HG02885 (cell line): ENCODE data around the gene NPIPB4.
"Not testable (repeated sequence)": the region's sequence is repeated elsewhere in the genome, so short reads cannot be mapped to it uniquely, and the experiment has no call there.

Source experiments
- ATAC-seq: cut with Tn5 transposase; IDR thresholded peaks from one replicate; pipeline ENCODE4 v1.9.1; 2021; ENCODE audit warnings: mild to moderate bottlenecking; ENCODE audit not compliant: unreplicated experiment, poor library complexity

NPIPB4 gene

DNA sequence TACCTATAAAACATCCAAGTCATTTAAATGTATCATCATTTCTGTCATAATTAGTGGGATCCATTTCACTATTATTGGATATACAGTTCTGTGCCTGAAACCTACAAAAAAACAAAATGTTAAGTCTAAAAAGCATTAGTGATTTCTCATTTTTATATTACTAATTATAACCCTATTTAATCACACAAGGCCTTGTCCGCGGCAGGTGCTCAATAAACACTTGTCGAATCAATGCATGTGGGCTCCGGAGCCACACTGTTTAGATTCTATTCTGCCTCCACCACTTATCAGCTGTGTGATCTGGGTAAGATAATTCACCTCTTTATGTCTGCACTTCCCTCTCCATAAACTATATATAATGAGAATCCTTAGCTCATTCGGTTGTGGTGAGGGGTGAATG, at the start of gene NPIPB4:
Gene NPIPB4 (minus strand): TSS at position 101 of the 400 bp plus-strand sequence. CDS start 378 bp downstream, outside the sequence.
- not testable (repeated sequence) for ATAC-seq

DNA sequence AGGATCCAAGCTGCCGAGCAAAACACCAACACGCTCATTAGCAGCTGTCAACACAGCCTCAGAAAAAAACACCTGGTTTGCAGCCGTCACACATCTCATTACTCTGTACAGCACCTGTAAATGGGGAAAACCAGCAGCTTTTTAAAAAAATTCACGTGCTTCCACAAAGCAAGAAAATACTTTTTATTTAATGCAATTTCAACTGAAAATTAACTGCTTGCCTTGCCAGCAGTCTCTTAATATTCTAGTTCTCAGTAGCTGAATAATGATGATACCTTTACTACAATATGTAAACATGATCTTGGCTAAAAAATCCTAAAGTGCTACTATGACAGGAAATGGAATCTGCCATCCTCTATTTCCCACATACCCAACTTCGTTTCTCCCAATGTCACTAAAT, 41.4 kb upstream of the NPIPB4 start:
- ATAC-seq, result not testable (repeated sequence)

DNA sequence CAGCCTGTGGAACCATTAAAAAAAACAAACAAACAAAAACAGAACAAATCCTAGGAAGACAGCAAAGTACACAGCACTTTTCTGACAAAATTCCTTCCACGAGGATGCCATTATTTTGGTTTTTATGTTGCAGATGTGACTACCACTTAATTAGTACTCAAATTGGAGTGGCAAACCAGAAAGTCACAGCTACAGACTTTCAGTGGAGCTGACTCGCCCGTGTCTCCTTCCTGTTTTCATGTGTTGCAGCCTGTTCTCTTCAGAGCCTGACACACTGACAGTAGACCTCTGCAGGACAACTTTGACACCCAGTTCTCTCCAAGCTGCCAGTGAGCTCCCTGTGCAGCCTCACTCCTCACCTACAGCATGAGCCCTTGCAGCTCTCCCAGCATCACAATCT, 24.4 kb upstream of the NPIPB4 start:
- not testable (repeated sequence) for ATAC-seq

DNA sequence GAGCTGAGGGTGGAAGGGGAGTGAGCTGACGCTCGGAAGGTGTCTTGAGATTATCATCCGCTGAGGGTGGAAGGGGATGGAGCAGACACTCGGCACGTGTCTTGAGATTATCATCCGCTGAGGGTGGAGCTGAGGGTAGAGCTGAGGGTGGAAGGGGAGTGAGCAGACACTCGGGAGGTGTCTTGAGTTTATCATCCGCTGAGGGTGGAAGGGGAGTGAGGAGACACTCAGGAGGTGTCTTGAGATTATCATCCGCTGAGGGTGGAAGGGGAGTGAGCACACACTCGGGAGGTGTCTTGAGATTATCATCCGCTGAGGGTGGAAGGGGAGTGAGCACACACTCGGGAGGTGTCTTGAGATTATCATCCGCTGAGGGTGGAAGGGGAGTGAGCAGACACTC, 20.4 kb downstream of the NPIPB4 start:
- ATAC-seq, result not testable (repeated sequence)

DNA sequence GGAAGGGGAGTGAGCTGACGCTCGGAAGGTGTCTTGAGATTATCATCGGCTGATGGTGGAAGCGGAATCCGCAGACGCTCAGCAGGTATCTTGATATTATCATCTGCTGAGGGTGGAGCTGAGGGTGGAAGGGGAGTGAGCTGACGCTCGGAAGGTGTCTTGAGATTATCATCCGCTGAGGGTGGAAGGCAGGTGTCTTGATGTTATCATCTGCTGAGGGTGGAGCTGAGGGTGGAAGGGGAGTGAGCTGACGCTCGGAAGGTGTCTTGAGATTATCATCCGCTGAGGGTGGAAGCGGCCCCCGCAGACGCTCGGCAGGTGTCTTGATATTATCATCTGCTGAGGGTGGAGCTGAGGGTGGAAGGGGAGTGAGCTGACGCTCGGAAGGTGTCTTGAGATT, 21.2 kb downstream of the NPIPB4 start:
- ATAC-seq, result not testable (repeated sequence)

DNA sequence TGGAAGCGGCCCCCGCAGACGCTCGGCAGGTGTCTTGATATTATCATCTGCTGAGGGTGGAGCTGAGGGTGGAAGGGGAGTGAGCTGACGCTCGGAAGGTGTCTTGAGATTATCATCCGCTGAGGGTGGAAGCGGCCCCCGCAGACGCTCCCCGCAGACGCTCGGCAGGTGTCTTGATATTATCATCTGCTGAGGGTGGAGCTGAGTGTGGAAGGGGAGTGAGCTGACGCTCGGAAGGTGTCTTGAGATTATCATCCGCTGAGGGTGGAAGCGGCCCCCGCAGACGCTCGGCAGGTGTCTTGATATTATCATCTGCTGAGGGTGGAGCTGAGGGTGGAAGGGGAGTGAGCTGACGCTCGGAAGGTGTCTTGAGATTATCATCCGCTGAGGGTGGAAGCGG, 21.8 kb downstream of the NPIPB4 start:
- not testable (repeated sequence) for ATAC-seq

DNA sequence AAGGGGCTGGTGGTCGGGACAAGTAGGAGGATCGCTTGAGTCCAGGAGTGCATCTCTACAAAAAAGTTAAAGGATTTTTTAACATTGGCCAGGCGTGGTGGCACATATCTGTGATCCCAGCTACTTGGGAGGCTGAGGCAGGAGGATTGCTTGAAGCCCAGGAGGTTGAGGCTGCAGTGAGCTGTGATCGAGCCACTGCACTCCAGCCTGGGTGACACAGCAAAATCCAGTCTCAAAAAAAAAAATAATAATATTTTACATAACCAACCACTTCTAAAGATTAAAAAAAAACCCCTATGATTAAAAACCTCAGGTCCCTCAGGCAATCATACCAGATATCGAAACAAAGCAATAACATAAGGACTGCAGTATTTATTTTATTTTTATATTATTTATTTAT, 23.3 kb downstream of the NPIPB4 start:
- not testable (repeated sequence) for ATAC-seq

DNA sequence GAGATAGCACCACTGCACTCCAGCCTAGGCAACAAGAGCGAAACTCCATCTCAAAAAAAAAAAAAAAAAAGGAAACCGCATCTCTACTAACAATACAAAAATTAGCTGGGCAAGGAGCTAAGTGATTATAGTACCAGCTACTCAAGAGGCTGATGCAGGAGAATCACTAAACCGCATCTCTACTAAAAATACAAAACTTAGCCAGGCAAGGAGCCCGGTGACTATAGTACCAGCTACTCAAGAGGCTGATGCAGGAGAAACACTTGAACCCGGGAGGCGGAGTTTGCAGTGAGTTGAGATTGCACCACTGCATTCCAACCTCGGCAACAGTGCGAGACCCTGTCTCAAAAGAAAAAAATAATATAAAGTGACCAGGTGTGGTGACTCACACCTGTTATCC, 27.6 kb downstream of the NPIPB4 start:
- not testable (repeated sequence) for ATAC-seq

DNA sequence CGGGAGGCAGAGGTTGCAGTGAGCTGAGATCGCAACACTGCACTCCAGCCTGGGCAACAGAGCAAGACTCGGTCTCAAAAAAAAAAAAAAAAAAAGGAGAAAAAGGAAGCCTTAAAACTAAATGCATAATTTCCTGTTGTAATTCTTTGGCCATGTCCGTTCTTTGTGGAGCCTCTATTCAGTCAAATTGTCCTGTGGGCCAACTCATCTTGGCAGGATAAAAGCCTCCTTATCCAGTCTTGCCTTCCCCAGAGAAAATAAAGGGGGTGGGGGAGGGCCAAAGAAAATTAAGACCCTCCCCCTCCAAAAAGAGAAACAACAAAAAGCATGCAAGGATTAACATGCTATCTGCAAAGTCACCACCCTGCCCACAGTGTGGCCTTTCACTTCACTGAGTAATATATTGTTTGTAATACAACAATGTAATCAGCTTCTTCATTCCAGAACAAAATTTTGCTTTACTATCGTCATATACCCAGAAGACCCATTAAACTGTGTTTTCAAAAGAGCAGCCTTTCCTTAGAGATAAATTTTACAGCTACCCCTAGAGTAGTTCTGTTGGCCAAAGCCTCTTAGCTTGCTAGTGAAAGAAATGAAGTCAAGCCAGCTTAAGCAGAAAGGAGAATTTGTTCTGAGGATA, 31.4 kb downstream of the NPIPB4 start:
- not testable (repeated sequence) for ATAC-seq

DNA sequence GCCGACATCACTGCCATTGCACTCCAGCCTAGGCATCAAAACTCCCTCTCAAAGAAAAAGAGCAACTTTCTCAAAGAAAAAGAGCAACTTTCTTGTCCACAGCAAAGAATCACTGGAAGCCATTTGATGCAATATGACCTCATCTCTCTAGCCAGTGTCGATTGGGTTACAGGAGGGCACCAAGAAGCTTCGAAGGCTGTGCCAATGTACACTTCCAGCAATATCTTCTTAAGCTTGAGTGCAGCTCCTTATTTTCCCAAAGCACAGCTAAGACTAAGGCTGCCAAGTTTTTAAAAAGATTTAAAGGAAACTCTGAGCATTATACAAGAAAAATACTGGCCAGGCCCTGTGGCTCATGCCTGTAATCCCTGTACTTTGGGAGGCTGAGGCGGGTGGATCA, 32.0 kb downstream of the NPIPB4 start:
- ATAC-seq, result not testable (repeated sequence)

DNA sequence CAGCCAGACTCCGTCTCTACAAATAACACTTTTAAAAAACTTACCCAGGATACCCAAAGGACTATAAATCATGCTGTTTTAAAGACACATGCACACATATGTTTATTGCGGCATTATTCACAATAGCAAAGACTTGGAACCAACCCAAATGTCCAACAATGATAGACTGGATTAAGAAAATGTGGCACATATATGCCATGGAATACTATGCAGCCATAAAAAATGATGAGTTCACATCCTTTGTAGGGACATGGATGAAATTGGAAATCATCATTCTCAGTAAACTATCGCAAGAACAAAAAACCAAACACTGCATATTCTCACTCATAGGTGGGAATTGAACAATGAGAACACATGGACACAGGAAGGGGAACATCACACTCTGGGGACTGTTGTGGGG, 34.3 kb downstream of the NPIPB4 start:
- ATAC-seq, result not testable (repeated sequence)

DNA sequence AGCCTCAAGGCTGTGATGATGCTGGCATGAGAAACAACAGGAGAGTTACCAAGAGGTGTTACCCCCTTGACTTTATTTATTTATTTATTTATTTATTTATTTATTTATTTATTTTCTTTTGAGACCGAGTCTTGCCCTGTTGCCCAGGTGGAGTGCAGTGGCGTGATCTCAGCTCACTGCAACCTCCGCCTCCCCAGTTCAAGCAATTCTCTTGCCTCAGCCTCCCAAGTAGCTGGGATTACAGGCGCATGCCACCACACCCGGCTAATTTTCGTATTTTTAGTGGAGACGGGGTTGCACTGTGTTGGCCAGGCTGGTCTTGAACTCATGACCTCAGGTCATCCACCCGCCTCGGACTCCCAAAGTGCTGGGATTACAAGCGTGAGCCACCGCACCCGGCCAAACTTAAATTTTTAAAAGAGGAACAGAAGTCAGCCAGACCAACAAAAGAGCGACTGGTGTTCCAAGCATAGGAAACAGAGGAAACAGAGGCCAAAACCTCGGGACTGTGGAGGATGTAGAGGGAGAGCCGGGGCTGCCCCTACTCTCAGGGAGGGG, 36.6 kb downstream of the NPIPB4 start:
- ATAC-seq, result not testable (repeated sequence)

DNA sequence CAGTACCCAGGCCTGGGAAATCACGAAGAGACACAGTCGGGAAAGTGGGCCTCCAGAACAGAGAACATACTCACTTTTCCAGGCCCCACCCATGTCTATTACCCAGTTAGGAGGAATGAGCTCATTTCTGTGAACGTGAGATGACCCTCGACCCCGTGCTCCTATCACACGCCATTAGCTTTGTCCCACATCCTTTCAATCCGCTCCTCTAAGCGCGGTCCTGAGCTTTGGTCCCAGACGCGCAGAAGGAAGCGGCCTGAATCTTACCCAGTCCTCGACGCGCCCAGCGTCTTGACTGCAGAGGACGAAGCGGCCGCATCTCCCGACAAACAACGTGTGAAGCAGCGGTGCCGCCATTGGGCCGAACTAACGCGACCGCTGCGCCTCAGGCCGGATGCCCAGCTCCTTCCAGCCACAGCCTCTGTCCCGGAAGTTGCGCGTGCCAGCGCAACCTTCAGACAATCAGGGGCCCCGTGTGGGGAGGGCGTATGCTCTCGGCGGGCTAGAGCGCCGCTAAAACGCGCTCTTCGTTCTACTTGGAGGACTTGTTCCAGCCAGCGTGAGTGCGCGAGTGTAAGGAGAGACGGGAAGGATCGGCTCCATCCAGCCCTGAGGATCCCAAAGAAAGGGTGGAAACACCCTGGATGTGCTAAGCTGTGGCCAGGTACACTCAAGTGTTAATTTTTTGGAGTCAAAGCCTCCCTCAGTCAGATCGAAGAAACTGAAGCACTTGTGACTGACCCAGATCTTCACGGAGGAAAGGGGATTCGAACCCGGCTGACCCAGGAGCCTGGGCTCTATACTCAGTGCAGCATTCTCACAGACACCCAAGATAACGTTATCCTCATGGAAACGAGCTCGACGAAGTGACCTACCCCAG, 37.3 kb downstream of the NPIPB4 start:
- peak; percentile 80 for ATAC-seq

DNA sequence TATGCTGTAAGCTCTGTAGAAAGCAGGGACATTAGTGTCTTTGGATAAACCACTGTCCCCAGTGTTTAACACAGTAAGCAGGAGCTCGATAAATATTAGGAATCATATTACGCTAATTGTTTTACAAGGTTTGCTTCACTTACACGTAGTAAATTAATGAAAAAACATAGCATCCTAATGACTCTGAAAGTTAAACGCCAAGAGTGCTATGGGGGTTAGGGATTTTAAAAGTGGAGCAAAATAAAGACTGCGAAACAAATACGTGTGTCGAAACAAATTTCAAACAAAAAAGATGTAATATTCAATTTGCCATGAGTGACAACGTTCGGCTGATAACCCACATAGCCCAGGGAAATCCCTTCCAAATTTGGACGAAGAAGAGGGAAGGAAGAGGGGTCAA, 37.9 kb downstream of the NPIPB4 start:
- not testable (repeated sequence) for ATAC-seq

DNA sequence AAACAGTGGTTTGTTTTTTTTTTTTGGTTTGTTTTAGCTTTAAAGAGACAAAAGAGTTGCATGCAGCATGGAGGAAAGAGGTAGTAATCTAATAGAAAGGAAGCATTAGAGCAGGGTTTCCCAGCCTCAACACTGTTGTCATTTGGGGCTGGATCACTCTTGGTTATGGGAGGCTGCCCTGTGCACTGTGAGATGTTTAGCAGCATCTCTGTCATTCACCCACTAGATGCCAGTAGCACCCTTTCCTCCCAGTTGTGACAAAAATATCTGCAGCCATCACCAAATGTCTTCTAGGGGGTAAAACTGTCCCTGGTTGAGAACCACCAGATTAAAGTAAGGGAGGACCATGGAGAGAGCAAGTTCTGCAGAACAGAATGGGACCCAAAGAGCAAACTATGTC, 40.5 kb downstream of the NPIPB4 start:
- not testable (repeated sequence) for ATAC-seq

DNA sequence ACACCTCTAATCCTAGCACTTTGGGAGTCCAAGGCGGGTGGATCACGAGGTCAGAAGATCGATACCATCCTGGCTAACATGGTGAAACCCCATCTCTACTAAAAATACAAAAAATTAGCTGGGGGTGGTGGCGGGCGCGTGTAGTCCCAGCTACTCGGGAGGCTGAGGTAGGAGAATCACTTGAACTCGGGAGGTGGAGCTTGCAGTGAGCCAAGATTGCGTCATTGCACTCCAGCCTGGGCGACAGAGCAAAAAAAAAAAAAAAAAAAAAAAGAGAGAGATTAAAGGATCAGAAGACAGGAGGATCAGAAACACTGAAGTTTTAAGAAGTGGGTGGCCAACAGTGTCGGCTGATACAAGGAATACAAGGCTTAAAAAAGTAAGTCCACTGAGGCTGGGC, 41.9 kb downstream of the NPIPB4 start:
- ATAC-seq, result not testable (repeated sequence)

DNA sequence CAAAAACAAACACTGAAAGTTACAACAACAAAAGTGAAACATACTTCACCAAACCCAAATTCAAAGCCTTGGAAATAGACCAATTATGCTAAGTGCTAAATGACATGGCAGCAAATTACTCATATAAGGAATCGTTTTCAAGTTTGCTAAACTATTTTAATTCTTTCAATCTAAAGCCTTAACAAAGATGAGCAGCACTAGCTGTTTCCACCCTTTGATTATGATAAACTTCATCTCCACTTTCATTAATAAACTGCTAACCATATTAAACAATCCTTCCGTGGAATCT, 55.2 kb downstream of the NPIPB4 start:
- not testable (repeated sequence) for ATAC-seq

DNA sequence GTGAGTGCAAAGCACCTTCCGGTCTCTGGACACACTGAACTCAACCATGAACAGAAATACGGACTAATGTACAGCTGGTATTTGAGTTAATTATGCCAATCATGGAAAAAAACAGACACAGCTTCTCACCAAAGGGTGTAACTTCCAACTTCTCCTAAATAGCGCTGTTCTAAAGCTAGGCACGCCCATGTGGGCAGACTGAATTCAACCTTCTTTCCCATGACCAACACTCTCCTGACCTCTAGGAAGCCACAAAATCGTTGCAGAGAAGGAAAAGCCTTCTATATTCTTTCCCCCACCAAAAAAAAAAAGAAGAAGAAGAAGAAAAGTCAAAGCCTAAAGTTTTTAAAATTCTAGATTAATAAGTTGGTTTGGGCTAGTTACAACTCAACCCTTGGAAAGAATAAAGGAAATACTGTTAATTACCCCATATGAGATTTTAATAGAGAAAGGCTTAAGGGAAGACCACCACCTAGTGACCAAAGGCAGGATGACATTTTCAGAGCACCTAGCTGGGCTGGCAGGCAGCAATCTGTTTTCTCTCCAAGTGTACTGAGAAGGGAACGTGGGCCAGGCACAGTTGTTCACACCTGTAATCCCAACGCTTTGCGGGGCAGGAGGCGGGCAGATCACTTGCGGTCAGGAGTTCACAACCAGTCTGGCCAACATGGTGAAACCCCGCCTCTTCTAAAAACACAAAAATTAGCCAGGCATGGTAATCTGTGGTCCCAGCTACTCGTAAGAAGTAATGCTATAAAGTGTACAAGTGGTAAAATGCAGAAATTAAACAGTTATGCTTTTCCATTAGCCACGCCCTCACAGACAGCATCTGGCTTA, 55.8 kb downstream of the NPIPB4 start:
- not testable (repeated sequence) for ATAC-seq

DNA sequence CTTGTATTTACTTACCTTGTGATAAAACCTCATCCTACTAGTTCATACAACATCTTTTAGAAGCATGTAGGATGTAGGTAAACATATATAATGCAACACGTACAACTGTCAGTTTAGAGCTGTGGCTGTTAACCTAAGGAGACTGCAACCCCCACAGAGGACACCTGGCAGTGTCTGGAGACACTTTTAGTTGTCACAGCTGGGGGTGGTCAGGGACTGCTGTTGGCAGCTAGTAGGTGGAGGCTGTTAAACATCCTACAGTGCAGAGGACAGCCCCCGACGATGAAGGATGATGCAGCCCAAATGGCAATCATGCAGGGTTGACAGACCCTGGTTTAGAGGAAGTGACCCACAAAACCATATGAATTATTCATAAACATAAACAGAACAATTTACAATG, 59.0 kb downstream of the NPIPB4 start:
- ATAC-seq, result not testable (repeated sequence)

DNA sequence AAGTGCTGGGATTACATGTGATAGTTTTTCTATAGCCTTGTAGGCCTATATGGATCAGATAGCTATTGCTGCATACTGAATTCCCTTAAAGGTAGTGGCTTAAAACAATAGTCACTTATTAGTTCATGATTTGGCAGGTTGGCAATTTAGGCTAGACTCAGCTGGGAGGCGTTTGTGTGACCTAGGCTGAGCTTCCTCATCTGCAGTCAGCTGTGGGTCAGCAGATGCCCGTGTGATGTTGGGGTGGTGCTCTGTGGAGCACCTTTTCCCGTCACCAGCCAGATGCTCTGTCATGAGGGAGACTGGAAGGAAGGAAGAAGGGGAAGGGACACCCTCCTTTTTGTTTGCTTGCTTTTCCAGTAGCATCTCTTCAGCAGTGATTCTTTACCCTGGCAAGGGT, 64.2 kb downstream of the NPIPB4 start:
- ATAC-seq, result not testable (repeated sequence)
